Measurements from ENCODE around the gene CYP26B1. TPM values are rescaled to one million over a fixed set of nuclear protein-coding genes. Genes with fewer than 3 reads are reported as not detected.

Gene CYP26B1
- total and polyA plus RNA-seq, 2 donors from 2014 or later = 2.5 to 3.1 TPM

DNA sequence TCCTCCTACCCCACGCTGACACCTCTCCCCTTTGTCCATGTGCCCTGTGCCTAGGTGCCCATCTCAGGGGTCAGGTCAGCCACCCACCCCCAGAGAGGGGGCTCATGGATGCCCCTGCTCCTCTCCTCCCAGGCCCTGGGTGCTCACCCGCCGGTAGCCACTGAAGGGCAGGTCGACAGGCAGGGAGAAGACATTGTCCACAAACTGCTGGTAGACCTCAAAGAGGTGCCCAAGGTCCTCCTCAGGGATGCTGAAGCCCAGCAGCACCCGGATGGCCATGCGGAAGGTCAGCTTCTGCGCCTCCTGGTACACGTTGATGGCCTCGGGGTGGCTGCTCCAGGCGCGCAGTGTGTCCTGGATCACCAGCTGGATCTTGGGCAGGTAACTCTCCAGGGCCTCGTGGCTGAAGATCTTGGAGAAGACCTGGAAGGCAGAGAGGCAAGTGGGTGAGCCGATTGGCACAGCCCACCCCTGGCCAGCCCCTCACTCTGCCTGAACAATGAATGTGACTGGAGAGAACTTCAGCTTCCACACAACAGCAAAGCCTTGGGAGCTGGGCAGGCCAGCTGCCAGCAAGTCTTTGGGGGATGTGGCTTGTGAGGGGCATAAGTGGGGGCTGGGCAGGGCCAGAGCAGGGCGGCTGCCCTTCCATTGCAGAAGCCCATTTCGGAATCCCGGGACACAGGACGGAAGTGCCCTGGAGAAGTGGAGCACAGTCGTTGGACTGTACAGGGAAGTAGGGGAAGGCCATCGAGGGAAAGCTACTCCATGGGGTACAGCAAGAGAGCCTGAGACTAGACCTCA is 12.5 kb downstream of the CYP26B1 start:
- DNase-seq (peak in 1 of 5 donors; percentile 49), FAIRE-seq (no peak)
- Histone ChIP-seq H3K4me3 (ENCODE audit: low read length in 3 of 3) (no peak overlapping the region), H3K9me3 (ENCODE audit: control insufficient read depth in 2 of 3, insufficient read depth in 1 of 3, low read length in 3 of 3) (no peaks in the 10 kb centered on the region), H3K27me3 (ENCODE audit: control insufficient read depth, insufficient read depth, low read length) (no peaks in the 10 kb centered on the region), H3K36me3 (ENCODE audit: control insufficient read depth in 2 of 3, insufficient read depth in 3 of 3, low read length in 3 of 3) (no peaks in the 10 kb centered on the region), H3K27ac (ENCODE audit: low read depth in 2 of 2, low read length in 2 of 2) (no peak overlapping the region), H3K9ac (ENCODE audit: low read length in 3 of 3) (no peak overlapping the region), H3K4me1 (ENCODE audit: control insufficient read depth in 2 of 3, insufficient read depth in 2 of 3, low read depth in 1 of 3, low read length in 3 of 3) (no peaks in the 10 kb centered on the region)
- intact Hi-C loops (cut with DNase I) = no loop called here
- TF ChIP-seq, protein P1, sequence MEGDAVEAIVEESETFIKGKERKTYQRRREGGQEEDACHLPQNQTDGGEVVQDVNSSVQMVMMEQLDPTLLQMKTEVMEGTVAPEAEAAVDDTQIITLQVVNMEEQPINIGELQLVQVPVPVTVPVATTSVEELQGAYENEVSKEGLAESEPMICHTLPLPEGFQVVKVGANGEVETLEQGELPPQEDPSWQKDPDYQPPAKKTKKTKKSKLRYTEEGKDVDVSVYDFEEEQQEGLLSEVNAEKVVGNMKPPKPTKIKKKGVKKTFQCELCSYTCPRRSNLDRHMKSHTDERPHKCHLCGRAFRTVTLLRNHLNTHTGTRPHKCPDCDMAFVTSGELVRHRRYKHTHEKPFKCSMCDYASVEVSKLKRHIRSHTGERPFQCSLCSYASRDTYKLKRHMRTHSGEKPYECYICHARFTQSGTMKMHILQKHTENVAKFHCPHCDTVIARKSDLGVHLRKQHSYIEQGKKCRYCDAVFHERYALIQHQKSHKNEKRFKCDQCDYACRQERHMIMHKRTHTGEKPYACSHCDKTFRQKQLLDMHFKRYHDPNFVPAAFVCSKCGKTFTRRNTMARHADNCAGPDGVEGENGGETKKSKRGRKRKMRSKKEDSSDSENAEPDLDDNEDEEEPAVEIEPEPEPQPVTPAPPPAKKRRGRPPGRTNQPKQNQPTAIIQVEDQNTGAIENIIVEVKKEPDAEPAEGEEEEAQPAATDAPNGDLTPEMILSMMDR (IDR thresholded peaks at IDR 0.05; ENCODE audit: borderline replicate concordance, extremely low read depth, insufficient read depth) = no peak

DNA sequence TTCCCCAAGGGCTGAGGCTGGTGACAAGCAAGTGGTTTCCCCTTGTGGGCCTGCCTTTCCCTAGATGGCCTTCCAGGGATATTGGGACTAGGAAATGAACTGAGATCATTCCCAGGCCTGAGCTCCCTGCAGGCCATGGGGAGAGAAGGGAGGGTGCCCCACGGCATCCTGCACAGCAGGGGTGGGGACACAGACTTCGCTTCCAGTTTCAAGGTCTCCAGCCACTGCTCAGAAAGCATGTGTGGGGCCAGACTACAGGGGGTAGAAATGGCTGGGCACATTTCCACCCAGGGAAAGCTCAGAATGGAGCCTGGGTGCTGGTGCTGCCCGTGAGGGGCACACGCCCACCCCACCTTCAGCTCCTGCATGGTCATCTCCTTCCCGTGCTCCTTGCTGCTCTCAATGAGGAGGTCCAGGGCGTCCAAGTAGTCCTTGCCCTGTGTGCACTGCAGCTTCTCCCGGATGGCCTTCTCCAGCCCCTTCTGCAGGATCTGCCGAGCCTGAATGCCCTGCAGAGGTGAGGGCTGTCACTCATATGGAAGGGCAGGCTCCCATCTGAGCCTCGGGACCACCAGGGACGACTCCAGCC is 13.2 kb downstream of the CYP26B1 start:
- DNase-seq = no peak
- intact Hi-C loops (cut with DNase I) = no loop called here

DNA sequence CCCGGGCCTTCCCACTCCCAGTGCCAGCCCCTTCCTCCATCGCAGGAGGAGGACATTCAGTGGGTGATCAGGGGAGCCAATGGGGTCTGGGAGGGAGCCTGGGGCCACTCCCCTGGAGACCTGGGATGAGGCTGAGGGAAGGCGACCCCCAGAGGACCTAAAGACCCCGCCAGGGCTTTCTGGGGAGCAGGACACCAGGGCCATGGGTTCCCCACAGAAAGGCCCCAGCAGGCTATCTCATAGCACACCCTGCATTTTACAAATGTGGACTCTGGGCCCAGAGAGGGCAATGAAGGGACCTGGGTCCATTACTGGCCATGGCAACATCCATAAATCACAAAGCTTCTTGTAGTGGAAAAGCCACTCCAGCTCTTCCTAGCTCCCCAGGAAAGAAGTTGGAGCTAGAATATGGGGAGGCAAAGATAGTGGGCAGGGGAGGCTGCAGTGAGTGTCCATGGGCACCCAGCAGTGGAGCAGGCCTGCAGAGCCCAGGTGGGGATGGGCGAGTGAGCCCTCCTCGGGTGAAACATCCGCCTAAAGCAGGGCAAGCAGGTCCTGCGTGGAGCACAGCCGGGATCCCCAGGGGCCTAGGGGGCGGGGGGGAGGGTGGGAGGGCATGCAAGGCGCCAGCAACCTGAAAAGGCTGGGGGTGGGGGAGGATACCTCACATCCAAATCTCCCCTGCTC is 13.8 kb downstream of the CYP26B1 start:
- TF ChIP-seq, protein P1 (IDR thresholded peaks at IDR 0.05; ENCODE audit: borderline replicate concordance, extremely low read depth, insufficient read depth) = no peak
- DNase-seq = peak in 2 of 5 donors; percentile 22 to 53
- H3K4me3 ChIP-seq (ENCODE audit: low read length in 3 of 3) = no peak overlapping the region
- intact Hi-C loops (cut with DNase I) = no loop called here
- no peak overlapping the region for H3K9ac ChIP-seq (ENCODE audit: low read length in 3 of 3)
- H3K27ac ChIP-seq (ENCODE audit: low read depth in 2 of 2, low read length in 2 of 2) = no peak overlapping the region
- H3K9me3 ChIP-seq (ENCODE audit: control insufficient read depth in 2 of 3, insufficient read depth in 1 of 3, low read length in 3 of 3) = no peaks in the 10 kb centered on the region
- H3K36me3 ChIP-seq (ENCODE audit: control insufficient read depth in 2 of 3, insufficient read depth in 3 of 3, low read length in 3 of 3) = no peaks in the 10 kb centered on the region
- H3K4me1 ChIP-seq (ENCODE audit: control insufficient read depth in 2 of 3, insufficient read depth in 2 of 3, low read depth in 1 of 3, low read length in 3 of 3) = no peaks in the 10 kb centered on the region
- no peaks in the 10 kb centered on the region for H3K27me3 ChIP-seq (ENCODE audit: control insufficient read depth, insufficient read depth, low read length)
- no peak for FAIRE-seq

More for the DNA sequence above, 13.2 kb downstream of the CYP26B1 start:
- Histone ChIP-seq H3K36me3 (ENCODE audit: control insufficient read depth in 2 of 3, insufficient read depth in 3 of 3, low read length in 3 of 3) (no peaks in the 10 kb centered on the region), H3K4me3 (ENCODE audit: low read length in 3 of 3) (no peak overlapping the region), H3K27me3 (ENCODE audit: control insufficient read depth, insufficient read depth, low read length) (no peaks in the 10 kb centered on the region), H3K9ac (ENCODE audit: low read length in 3 of 3) (no peak overlapping the region), H3K4me1 (ENCODE audit: control insufficient read depth in 2 of 3, insufficient read depth in 2 of 3, low read depth in 1 of 3, low read length in 3 of 3) (no peaks in the 10 kb centered on the region), H3K9me3 (ENCODE audit: control insufficient read depth in 2 of 3, insufficient read depth in 1 of 3, low read length in 3 of 3) (no peaks in the 10 kb centered on the region), H3K27ac (ENCODE audit: low read depth in 2 of 2, low read length in 2 of 2) (no peak overlapping the region)
- no peak for FAIRE-seq
- TF ChIP-seq, protein P1 (IDR thresholded peaks at IDR 0.05; ENCODE audit: borderline replicate concordance, extremely low read depth, insufficient read depth) = no peak

All from kidney (tissue), 14 donors.